Keratinocyte (primary cell): ENCODE results near the gene MYRIP. TPM values are rescaled to one million over a fixed set of nuclear protein-coding genes. Genes with fewer than 3 reads are reported as not detected.

ENCODE experiments used
- DNase-seq: peaks from one replicate; pipeline ENCODE4 v3.0.0-alpha.2; 2011; ENCODE audit warnings: low read depth, missing footprints, low spot score
- FAIRE-seq: peaks from 2 replicates; lab custom pipeline; 2011; peaks lifted over from hg19 to GRCh38; lab: Jason Lieb, UNC
- H2AFZ ChIP-seq: 2 replicates; pipeline ENCODE4 v1.6.0; 2012; ENCODE audit warnings: low read length, control low read depth, inconsistent platforms; ENCODE audit not compliant: control insufficient read depth
- H3K27ac ChIP-seq: 2 replicates; pipeline ENCODE4 v1.5.1; 2011; ENCODE audit warnings: low read length; ENCODE audit not compliant: control insufficient read depth, insufficient read depth
- H3K27me3 ChIP-seq: 3 replicates; pipeline ENCODE4 v1.6.0; 2011; ENCODE audit warnings: low read length; ENCODE audit not compliant: control insufficient read depth, insufficient read depth; ENCODE audit errors: extremely low read depth
- H3K36me3 ChIP-seq, 2 experiments: 2 replicates in 1 of 2; 3 replicates in 1 of 2; pipeline ENCODE4 v1.5.1; 2011; ENCODE audit warnings: low read length in 2 of 2, mild to moderate bottlenecking in 1 of 2; ENCODE audit not compliant: control insufficient read depth in 2 of 2, insufficient read depth in 2 of 2; ENCODE audit errors: extremely low read depth in 1 of 2
- H3K4me1 ChIP-seq: 3 replicates; pipeline ENCODE4 v1.5.1; 2011; ENCODE audit warnings: low read length; ENCODE audit not compliant: control insufficient read depth, insufficient read depth; ENCODE audit errors: extremely low read depth
- H3K4me2 ChIP-seq: 3 replicates; pipeline ENCODE4 v1.6.0; 2011; ENCODE audit warnings: low read depth, low read length; ENCODE audit not compliant: control insufficient read depth, insufficient read depth; ENCODE audit errors: extremely low read depth
- H3K4me3 ChIP-seq, 3 experiments: fragments of 200-600 bp in 1 of 3; sonication (generic) in 1 of 3; 2 replicates in 2 of 3; 3 replicates in 1 of 3; pipeline ENCODE4 v1.5.1; 2011 to 2016; ENCODE audit warnings: low read length in 3 of 3, mild to moderate bottlenecking in 3 of 3, control low read depth in 2 of 3, inconsistent platforms in 1 of 3, low read depth in 1 of 3, mixed read lengths in 1 of 3, mixed run types in 1 of 3, moderate library complexity in 1 of 3; ENCODE audit not compliant: control insufficient read depth in 2 of 3, insufficient read depth in 2 of 3; ENCODE audit errors: extremely low read depth in 1 of 3
- H3K79me2 ChIP-seq: 2 replicates; pipeline ENCODE4 v1.6.0; 2012; ENCODE audit warnings: low read length; ENCODE audit not compliant: control insufficient read depth, insufficient read depth
- H3K9ac ChIP-seq: 3 replicates; pipeline ENCODE4 v1.6.0; 2011; ENCODE audit warnings: low read length; ENCODE audit not compliant: control insufficient read depth, insufficient read depth; ENCODE audit errors: extremely low read depth
- H3K9me1 ChIP-seq: 3 replicates; pipeline ENCODE4 v1.6.0; 2011; ENCODE audit warnings: low read length; ENCODE audit not compliant: control insufficient read depth, insufficient read depth; ENCODE audit errors: extremely low read depth
- H3K9me3 ChIP-seq: 2 replicates; pipeline ENCODE4 v1.5.1; 2012; ENCODE audit warnings: low read depth, low read length; ENCODE audit not compliant: control insufficient read depth
- H4K20me1 ChIP-seq: 3 replicates; pipeline ENCODE4 v1.6.0; 2011; ENCODE audit warnings: low read length; ENCODE audit not compliant: control insufficient read depth, insufficient read depth; ENCODE audit errors: extremely low read depth
- CTCF ChIP-seq, 3 experiments: IDR thresholded peaks in 1 of 3; conservative IDR thresholded peaks in 1 of 3; optimal IDR thresholded peaks in 1 of 3; 2 replicates in 2 of 3; 3 replicates in 1 of 3; pipeline versions ENCODE3 to v1.5.1; 2011; ENCODE audit warnings: low read length in 3 of 3, mild to moderate bottlenecking in 3 of 3, moderate library complexity in 2 of 3, control low read depth in 1 of 3, inconsistent platforms in 1 of 3; ENCODE audit not compliant: insufficient read depth in 2 of 3; ENCODE audit errors: extremely low read depth in 1 of 3
- EZH2 ChIP-seq: IDR thresholded peaks from one replicate; pipeline ENCODE4 v1.6.1; 2012; ENCODE audit warnings: inconsistent platforms, mild to moderate bottlenecking, low read length, moderate library complexity
- dilution Hi-C: fragments of 300-500 bp; cut with MboI; formaldehyde crosslinking; loops from one replicate; pipeline ENCODE4 v1.7.0; 2020; ENCODE audit warnings: low sequenced_read_pairs; ENCODE audit not compliant: extremely low pct_ligation_motif_present
- polyA plus RNA-seq, 5 experiments: library from polyadenylated mRNA; depleted of rRNA in 3 of 5; stranded (reverse) in 3 of 5; stranded (forward) in 1 of 5; unstranded in 1 of 5; fragments of >200 nt; gene quantifications; 1 replicate in 1 of 5; 2 replicates in 3 of 5; 3 replicates in 1 of 5; pipeline versions ENCODE4 v1.2.1 to v1.2.3, GENCODE V29; 2011 to 2012; ENCODE audit warnings: missing spikeins in 2 of 5, low read depth in 1 of 5, low replicate concordance in 1 of 5

MYRIP gene
- polyA plus RNA-seq, 1 donor (not counting 4 experiments of a cell fraction or from before 2014, with no cell fraction given) = 0.01 TPM

GRCh38 chr3:39980058-39980457, 170.6 kb downstream of the MYRIP start:
- no peak overlapping the region for H3K27ac ChIP-seq
- H3K4me1 ChIP-seq = no peaks in the 10 kb centered on the region
- no peak for TF ChIP-seq CTCF (optimal IDR thresholded peaks at IDR 0.05 in 1 of 3, IDR thresholded peaks at IDR 0.05 in 1 of 3, conservative IDR thresholded peaks at IDR 0.05 in 1 of 3; ENCODE audit: extremely low read depth in 1 of 3, insufficient read depth in 2 of 3, low read length in 3 of 3)
- TF ChIP-seq EZH2 = no peak

GRCh38 chr3:39980781-39981180, 171.4 kb downstream of the MYRIP start:
- Histone ChIP-seq H3K9me3 (no peaks in the 10 kb centered on the region), H4K20me1 (no peaks in the 10 kb centered on the region), H3K9me1 (no peaks in the 10 kb centered on the region), H3K4me1 (no peaks in the 10 kb centered on the region), H3K9ac (no peak overlapping the region), H2AFZ (no peak overlapping the region), H3K27me3 (no peaks in the 10 kb centered on the region), H3K36me3 (no peaks in the 10 kb centered on the region), H3K4me2 (no peak overlapping the region), H3K27ac (no peak overlapping the region), H3K79me2 (no peaks in the 10 kb centered on the region), H3K4me3 (no peak overlapping the region)
- TF ChIP-seq CTCF (optimal IDR thresholded peaks at IDR 0.05 in 1 of 3, IDR thresholded peaks at IDR 0.05 in 1 of 3, conservative IDR thresholded peaks at IDR 0.05 in 1 of 3; ENCODE audit: extremely low read depth in 1 of 3, insufficient read depth in 2 of 3, low read length in 3 of 3) = no peak
- no peak for TF ChIP-seq EZH2
- FAIRE-seq (no peak), DNase-seq (no peak)
- dilution Hi-C loops = no loop called here

More at GRCh38 chr3:39980058-39980457, 170.6 kb downstream of the MYRIP start:
- dilution Hi-C loops = no loop called here
- no peaks in the 10 kb centered on the region for H3K36me3 ChIP-seq
- no peak overlapping the region for H3K9ac ChIP-seq
- H3K4me3 ChIP-seq = no peak overlapping the region
- H3K9me1 ChIP-seq = no peaks in the 10 kb centered on the region
- H3K27me3 ChIP-seq = no peaks in the 10 kb centered on the region
- DNase-seq = no peak
- no peaks in the 10 kb centered on the region for H4K20me1 ChIP-seq
- H3K79me2 ChIP-seq = no peaks in the 10 kb centered on the region
- FAIRE-seq = no peak
- H3K4me2 ChIP-seq = no peak overlapping the region
- no peak overlapping the region for H2AFZ ChIP-seq
- H3K9me3 ChIP-seq = no peaks in the 10 kb centered on the region
